GM03348 (cell line): ENCODE results near the gene TUB.

ENCODE experiments used
- DNase-seq: peaks from one replicate; pipeline ENCODE4 v3.0.0; 2012; ENCODE audit warnings: low spot score

TUB gene

DNA sequence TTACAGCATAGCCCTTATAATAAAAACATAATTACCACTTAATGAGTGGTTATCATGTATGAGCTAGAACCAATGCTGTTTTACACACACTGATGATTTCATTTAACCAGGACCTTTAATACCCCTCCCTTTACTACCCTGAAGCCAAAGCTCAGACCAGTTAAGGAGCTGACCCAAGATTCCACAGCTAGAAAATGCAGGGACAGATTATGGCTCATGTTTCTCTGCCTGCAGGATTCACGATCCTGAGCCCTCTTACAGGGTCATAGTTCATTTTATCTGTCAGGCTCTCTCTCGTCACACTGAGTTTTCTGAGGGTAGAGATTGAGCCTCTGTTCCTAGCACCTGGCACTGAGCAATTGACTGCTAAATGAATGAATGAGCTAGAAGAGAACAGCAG lies 27.4 kb downstream of the TUB start:
- no peak for DNase-seq

DNA sequence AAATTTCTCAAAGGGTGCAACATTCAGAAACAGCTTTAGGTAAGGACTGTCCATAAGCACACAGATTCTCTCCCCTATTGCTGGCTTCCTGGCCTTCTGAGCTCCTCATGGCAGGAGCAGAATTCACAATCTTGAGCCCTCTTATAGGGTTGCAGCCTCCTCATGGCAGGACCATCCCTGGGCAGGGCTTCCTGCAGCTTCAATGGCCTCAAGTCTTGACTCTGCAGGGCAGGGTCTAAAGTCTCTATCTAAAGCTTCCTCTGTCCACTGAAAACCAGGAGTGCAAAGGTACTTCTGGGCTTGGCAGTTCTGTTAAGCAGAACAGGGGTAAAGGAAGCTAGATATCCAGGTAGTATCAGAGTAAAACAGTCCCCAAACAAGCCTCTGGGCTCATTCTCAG lies 28.7 kb downstream of the TUB start:
- no peak for DNase-seq

GRCh38 chr11:8110396-8110795 lies 29.4 kb downstream of the TUB start:
- DNase-seq: no peak

- DNase-seq: no peak
Observed at GRCh38 chr11:8111636-8112035, 30.6 kb downstream of the TUB start.

- DNase-seq: no peak
Observed at GRCh38 chr11:8122173-8122764, 41.3 kb downstream of the TUB start.

DNA sequence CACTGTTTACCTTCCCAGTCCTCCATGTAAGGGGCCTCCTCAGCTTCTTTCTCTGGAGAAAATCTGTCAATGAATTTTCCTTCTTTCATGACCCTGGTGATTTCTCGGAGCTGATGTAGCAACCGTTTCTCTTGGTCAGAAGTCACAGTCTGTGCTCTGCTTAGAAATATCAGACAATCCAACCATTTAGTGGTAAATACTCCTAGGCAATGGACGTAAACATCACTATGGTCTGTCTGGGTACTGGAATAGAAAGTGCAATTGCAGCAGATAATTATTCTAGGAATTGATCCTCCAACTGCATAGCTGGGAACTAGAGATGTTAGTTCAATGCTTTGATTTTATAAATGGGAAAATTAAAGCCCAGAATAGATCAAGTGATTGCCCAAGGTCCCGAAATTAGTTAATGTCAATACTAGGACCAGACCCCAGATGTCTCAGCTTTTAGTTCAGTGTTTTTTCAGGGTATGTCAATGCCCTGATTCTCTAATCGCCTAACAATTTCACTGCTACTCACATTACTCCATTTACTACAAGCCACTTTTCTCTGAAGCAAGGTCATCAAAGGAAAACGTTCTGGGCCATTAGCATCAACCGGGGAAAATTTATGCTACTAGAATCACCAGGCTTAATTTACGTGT lies 45.8 kb downstream of the TUB start:
- DNase-seq: no peak

- DNase-seq: no peak
Observed at GRCh38 chr11:8127447-8127846, 46.4 kb downstream of the TUB start.

GRCh38 chr11:8138526-8138925 lies 57.5 kb downstream of the TUB start:
- no peak for DNase-seq

DNA sequence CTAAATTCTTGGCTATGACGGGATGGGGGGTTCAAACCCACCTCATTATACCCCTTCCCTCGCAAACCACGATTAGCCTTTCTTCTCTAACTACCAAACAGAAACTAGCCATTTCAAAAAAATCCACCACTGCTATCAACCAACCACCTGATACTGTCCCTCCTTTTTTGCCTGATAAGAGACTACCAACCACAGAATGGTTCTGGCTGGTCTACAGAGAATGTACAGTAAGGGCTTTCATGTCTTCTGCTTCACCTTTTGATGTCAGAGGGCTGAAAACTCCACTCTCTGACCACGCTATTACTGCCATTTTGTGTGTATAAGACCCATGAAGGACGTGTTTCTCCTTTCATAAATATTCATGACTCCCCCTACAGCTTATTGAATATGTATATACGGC lies 68.7 kb downstream of the TUB start:
- no peak for DNase-seq
